HPDE6-E6E7 (cell line): Measurements from ENCODE around the gene EFCAB11.
"Not testable (repeated sequence)": the region's sequence is repeated elsewhere in the genome, so short reads cannot be mapped to it uniquely, and the experiment has no call there.

Source experiments
- DNase-seq: peaks from one replicate; pipeline ENCODE4 v3.0.0; 2011; ENCODE audit warnings: missing footprints; ENCODE audit errors: extremely low spot score

Gene EFCAB11

DNA sequence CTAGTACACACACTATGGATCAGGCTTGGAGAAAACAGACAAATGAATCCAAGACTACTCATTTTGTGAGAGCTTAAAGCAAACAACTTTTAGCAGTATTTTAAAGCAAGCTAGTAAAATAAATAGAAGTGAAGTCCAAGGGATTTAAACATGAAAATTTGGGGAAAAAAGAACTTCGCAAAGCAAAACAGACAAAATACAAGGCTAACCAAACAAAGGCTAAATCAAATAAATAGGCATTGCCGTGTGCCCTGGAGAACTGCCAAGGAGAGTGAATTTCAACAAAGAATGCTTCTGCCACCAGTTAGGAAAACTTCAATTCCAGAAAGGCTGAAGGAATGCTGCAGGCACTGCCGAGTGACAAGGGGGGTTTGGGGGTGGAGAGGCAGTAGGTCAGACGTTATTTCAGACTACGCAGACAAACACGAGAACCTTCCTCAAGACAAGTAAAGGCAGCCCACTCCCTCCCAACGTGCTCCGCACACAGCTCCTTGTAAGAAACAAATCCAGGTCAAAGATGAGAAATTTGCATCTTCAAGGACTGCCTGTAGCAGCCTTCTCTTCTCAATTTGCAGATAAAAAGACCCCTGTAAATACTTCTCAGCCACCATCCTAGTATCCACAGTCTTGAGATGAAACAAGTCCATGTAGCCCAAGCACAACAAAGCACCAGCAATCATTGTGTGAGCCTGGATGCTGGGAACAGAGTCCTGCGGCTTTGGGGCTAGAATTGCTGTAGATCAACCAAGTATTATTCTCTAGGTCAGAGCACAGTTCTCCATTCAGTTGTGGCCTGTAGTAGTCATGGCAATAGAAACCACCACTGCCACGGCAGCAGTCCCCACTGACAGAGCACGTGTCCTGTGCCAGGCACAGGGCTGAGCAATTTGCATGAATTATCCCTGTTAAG is 43.3 kb downstream of the EFCAB11 start:
- DNase-seq = no peak

DNA sequence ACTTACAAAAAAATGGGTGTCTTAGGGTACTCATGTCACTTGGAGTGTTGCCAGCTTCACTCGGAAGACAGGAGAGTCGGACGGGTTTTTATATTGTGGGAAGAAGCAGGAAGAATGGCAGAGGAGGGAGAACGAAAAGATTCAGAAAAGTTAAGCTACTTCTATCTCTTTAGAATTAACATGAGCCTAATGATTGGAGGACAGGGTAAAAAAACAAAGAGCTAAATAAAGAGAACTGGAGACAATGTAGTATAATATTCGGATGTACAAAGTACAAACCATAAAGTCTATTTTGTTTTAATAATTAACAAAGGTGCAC is 43.9 kb downstream of the EFCAB11 start:
- no peak for DNase-seq

DNA sequence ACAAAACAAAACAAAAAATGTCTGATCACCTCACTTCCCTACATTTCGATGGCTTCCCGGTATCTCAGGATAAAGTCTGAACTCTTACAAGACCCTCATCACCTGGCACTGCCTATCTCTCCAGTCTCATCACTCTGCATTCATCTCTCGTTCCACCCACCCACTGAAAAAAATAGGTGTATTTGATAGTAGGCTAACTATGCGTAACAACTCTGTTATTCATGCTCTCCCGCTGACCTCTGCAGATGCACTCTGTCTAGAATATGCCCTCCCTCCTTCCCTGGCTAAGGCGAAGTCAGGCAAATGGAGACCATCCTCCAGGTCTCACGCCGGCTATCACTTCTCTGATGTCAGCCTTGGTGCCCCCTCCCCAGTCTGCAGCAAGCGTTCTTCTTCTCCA is 44.9 kb downstream of the EFCAB11 start:
- DNase-seq = no peak

DNA sequence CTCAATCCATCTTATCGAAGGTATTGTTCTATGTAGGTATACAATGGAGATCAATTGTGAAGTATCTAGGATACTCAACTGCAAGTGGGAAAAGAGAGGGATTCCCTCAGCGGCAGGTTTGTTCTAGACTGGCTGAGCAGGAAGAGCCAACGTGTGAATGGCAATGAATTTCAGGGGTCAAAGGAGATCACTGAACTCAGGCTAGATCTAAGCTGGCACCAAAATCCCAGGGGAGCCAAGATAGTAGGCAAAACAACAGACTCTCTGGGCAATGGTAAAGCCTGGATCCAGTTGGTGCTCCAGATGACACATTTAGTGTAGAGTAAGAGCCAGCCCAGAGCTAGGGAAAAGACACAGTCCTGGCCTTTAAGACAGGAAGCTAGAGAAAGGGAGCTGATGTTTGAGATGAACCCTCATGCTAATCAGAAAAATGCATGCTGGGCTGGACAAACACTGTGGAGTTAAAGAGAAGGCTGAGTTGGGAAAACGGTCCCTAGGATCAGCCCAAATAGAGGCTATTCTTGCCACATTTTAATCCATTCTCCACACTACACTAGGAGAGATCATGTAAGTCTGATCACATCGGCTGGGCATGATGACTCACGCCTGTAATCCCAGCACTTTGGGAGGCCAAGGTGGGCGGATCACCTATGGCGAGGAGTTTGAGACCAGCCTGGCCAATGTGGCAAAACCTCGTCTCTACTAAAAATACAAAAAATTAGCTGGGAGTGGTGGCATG is 45.6 kb downstream of the EFCAB11 start:
- DNase-seq = no peak

DNA sequence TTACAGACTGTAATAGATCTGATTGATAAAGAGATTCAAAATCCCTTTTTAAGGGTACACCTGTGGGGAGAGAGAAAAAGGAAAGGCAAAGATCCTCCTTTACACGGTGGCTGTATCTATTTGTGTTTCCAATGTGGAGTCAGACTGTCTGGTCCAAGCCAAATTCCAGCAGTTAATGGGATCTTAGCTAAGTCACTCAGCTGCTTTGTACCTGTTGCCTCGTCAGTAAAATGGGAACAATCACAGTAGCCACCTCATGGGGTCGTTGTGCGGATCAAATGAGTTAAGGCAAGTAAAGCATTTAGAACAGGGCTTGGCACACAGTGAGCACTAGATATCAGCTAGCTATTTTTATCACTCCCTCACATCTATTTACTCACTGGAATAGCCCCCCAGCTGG is 46.9 kb downstream of the EFCAB11 start:
- no peak for DNase-seq

DNA sequence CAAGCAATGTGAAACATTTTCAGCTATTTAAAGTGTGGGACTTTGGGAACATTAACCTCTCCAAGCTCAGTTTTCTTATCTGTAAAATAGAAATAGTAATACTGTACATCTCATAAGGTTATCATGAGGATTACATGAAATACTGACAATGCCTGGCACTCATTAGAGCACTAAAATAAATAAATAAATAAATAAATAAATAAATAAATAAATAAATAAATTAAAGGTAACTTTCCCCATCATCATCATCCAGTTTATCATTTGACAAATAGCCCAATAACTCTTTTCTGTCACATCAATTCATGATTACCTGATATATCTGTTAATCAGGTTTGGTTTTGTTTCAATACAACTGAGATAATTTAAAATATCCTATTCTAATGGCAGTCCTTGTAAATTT is 48.5 kb downstream of the EFCAB11 start:
- DNase-seq = no peak

DNA sequence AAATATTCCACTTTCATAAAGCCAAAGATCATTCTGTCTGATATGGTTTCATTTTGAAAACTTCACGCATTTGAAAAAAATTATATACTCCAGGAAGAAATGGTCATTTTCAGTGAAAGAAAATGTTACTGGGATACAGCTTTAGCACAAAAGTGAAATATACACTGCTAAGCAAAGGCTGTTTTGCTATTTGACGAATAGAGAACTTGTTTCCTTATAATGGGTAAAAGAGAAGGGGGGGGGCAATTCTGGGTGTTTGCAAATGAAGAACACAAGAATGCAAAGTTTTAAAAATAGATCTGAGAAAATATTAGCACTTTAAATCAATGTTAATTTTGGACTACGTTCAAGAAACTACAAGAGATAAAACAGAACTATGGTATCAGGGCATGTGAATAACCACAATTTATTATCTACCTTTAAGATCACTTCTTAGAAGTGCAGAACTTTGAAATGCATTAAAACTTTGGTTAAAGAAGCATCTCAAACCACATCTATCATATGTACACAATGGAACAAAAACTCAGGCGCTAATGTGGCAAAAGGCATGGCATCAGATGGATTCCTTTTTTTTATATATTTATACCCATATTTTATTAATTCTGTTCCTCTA is 51.1 kb downstream of the EFCAB11 start:
- DNase-seq = no peak

DNA sequence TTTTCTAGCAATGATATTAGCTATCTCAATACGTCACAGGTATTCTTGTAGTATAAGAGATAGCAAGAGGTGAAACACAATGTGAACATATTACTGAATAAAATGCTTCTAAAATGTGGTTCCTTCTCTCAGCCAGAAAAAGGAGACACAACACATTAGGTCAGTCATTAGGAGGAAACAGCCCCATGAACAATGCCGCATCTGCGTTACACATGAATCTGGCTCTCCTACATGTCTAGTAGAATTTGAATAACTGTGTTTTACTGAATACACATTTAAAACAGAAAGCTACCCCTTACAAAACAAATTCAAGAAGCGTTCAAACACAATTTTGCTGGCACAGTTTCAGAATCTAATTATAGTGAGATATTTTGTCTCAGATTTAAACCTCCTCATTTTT is 51.6 kb downstream of the EFCAB11 start:
- no peak for DNase-seq

DNA sequence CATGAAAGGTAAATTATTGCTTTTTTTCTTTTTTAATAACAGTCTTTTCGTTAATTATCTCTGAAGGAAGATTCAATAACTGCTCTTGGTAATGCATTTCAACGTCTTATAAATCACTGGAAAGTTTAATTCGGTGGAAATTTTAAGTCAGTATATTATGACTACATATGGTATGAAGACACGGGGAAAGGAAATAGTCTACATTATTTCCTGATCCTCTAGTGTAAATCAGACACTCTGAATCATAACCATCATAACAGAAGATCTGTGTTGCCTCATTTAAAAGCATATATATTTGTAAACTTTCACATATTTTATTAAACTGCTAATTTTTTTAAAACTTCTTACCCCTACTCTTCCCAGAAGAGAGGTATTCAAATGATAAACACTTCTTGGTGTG is 53.7 kb downstream of the EFCAB11 start:
- DNase-seq = no peak

DNA sequence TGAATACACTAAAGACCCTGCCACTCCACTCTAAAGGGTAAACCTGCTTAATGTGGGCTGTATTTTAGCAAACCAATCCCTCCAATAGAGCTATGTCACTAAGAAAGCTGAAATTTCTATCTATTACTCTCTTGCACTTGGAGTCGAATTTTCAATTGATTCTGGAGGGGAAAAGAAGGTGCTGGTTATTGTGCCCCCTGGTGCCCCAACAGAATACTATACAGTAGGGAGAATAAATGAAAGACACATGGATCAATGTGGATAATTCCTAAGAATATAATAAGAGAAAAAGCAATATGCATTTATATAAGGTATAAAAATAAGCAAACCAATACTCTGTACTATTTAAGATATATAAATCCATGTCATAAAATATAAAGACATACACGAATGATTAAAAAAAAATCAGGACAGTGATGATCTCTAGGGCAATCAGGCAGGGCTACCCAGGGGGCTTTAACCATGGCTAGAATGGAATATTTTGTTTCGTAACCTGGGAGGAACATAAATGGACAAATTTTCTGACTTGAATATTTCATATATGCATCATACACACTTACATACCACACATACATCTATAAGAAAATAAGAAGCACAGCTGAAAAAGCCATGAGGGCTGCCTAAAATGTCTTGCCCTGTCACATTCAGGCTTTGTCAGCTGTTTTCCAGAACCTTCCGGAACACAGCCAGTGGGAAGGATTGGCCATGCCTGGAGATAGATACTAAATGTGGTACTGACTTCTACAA is 54.4 kb downstream of the EFCAB11 start:
- DNase-seq = peak; percentile 14

DNA sequence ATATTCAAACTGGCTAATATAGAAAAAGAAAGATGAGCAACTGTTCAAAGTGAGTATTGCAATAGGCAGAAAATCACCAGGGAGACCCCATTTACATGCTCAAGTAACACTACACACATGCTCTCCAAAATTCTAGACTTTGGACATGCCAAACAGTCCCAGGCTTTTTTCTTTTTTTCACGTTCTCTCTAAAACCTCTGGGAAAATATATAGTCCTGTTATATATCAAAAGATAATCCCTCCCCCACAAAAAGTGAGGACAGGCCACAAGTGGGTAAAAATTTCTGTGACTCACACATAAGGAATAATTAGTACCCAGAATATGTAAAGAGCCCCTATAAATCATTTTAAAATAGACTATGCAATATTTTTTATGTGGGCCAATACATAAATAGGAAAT is 55.2 kb downstream of the EFCAB11 start:
- no peak for DNase-seq

DNA sequence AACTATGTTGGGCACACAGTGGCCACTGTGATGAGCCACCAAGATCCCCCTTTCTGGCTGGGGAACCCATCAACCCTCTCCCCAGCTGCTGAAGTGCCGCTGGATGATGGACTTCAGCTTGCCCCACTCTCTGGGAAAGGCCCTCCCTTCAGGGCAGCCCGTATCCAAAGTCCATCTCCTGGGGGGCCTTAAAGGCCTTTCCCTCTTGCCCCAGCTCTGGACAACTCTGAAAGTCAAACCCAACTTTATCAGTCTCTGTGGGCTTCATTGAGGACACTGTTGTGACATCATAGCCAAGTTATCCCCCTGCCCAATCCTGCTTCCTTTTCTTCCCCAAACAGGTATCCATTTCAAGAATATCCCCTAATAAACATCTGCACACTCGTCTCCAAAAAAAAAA is 61.1 kb downstream of the EFCAB11 start:
- not testable (repeated sequence) for DNase-seq

DNA sequence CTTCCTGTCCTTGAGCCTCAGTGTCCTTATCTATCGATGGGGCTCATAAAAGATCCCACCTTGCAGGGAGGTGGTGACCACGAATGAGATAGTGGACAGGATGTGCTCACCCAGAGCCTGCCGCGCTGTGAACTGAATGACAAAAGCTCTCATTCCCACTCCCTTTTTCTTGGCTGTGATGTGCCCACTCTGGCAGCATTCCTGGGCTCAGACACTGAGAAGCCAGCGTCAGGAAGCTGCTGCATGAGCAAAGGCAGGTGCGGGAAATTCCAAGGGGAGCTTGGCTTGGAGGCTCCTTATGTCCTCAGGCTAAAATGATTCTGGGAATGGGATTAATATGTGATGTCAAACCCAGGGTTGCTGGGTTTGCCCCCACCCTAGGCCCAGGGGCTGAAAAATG is 61.6 kb downstream of the EFCAB11 start:
- DNase-seq = no peak

DNA sequence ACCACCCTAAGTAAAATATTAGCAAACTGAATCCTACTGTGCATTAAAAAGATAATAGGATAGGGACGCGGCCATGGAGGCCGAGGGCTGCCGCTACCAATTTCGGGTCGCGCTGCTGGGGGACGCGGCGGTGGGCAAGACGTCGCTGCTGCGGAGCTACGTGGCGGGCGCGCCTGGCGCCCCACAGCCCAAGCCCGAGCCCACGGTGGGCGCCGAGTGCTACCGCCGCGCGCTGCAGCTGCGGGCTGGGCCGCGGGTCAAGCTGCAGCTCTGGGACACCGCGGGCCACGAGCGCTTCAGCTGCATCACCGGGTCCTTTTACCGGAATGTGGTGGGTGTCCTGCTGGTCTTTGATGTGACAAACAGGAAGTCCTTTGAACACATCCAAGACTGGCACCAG is 62.8 kb downstream of the EFCAB11 start:
- DNase-seq = not testable (repeated sequence)

DNA sequence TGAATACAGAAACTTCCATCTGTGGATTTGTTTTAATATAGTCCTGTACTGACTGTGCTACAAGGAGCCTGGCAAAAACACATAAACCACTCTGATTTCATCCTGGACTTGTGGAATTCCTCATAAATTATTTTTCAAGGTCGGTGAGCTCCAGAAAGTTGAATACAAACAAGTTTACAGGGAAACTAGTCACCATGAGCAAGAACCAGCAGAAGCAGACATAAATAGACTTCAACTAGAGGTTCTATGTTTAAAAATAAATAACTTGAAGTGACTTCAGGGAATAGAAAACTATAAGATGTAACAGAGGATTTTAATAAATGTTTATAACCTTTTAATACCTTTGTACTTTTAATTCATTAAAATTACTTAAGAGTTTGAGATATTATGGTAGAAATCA is 63.5 kb downstream of the EFCAB11 start:
- DNase-seq = no peak

DNA sequence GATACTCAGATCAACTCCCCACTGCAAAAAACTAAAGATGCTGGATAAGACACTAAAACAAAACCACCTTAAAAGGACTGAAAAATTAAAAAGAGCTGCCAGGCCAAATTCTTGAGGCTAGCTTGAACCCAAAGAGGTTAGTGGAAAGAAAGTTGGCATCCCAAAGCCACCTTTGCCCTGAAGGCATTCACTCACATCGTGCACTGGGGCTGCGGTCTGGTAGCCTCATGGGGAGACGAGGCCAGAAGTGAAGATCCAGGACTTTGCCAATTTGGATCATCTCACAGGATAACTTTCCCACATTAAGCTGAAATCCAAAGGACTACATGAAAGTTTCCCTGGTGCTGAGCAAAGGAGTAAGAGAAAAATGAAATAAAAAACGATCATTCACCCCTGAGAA is 63.9 kb downstream of the EFCAB11 start:
- no peak for DNase-seq

DNA sequence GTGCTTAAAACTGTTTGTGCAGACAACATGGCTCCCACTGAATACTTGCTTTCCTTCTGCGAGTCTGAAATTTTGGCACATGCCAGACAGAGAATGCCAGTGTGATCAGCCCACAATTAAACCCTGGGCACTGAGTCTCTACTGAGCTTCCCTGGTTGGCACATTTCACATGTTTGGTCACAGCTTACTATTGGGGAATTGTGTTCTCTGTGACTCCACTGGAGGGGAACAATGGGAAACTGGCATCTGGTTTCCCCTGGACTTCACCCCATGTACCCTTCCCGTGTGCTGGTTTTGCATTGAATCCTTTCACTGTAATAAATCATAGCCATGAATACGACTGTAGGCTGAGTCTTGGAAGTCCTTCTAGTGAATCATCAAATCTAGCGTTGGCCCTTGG is 64.9 kb downstream of the EFCAB11 start:
- no peak for DNase-seq

DNA sequence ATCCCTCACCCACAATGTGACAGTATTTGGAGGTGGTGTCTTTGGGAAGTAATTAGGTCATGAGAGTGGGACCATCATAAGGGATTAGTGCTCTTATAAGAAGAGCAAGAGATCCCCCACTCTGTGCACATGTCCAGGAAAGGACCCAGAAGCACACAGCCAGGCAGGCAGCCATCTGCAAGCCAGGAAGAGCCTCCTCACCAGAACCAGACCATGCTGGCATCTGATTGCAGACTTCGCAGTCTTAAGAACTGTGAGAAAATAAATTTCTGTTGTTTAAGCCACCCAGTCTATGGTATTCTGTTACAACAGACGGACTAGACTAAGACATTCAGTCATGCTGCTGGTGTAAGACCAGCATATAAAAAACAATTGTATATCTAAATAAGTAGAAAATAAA is 69.8 kb downstream of the EFCAB11 start:
- no peak for DNase-seq

DNA sequence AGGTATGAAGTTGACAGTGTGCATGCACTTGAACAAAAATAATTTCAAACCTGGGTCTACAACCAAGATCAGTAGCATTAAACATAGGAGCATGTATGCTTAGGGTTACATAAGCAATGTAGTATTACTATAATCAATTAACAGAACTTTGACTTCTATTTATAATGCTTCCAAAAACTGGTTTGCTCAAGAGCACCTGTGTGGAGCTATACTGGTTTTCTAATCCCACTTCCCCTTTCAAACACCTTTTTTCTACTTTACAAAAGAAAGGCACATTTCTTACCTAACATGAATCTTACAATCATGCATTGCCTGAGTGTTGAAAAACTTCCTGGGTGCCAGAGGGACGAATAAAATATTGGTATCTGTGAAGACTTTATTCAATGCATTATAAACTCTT is 72.7 kb downstream of the EFCAB11 start:
- DNase-seq = no peak

DNA sequence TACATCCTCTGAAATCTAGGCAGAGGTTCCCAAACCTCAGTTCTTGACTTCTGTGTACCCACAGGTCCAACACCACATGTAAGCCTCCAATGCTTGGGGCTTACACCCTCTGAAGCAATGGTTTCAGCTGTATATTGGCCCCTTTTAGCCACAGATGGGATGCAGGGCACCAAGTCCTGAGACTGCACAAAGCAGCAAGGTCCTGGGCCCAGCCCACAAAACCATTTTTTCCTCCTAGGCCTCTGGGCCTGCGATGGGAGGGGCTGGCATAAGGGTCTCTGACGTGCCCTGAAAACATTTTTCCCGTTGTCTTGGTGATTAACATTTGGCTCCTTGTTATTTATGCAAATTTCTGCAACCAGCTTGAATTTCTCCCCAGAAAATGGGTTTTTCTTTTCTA is 80.4 kb downstream of the EFCAB11 start:
- not testable (repeated sequence) for DNase-seq

DNA sequence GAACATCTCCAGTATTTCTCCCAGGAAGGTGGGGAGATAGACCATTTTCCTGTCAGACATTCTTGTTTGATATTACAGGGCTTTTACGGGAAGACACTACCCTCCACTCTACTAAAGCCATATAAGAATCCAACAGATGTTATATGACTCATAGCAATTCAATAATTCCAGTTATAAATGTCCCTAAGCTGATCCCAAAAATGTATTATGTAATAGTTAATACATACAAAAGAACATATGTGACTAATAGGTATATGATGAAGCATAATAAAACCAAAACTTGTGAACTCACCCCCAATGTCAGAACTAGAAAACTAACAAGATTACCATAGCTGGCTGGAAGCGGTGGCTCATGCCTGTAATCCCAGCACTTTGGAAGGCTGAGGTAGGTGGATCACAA is 84.2 kb downstream of the EFCAB11 start:
- DNase-seq = no peak

DNA sequence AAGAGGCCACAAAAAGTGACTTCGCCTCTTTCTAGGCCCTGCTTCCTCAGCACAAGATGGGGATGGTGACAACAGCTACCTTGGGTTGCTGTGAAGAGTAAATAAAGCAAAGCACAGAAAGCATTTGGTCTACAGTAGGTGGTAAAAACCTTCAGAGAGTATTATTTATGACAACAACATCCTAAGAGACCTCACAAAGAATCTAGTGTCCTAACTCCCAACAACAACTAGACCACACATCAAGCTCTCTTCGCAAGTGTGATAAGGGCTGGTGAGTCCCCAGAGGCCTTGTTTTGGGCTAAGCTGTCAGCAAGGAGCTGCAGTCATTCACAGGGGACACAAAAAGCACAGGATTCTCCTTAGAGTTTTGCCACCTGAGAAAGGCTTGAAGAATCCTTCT is 84.9 kb downstream of the EFCAB11 start:
- no peak for DNase-seq
